ENCODE results near the gene SULT1A2.
"Not testable (repeated sequence)": the region's sequence is repeated elsewhere in the genome, so short reads cannot be mapped to it uniquely, and the experiment has no call there.

The SULT1A2 gene

DNA sequence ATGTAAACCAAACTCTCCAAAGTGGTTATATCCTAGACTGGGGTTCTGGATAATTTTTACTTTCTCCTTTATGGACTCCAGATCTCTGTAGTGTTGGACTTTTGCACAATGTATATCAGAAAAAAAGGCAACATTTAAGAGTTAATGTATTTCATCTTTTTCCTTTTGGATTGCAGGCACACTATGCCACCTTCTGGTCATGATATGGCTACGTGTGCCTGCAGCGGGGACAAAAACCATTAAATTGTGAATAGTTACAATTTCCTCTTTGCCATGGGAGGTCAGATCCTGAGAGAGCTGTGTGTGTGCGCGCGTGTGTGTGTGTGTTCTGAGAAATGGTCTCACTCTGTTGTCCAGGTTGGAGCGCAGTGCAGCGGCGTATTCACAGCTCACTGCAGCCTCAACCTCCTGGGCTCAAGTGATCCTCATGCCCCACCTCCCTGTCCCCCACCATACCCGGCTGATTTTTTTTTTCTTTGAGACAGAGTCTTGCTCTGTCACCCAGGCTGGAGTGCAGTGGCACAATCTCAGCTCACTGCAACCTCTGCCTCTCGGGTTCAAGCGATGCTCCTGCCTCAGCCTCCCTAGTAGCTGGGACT, 47.5 kb downstream of the SULT1A2 start:
- Histone ChIP-seq H3K4me1 (ENCODE audit: control insufficient read depth in 1 of 2, insufficient read depth in 2 of 2, low read length in 2 of 2) (peaks cover under 1% of the 10 kb centered on the region in 2 experiments), H3K27ac (ENCODE audit: low read depth, low read length) (no peak overlapping the region), H2AFZ (ENCODE audit: insufficient read depth, low read length, poor library complexity) (no peak overlapping the region), H3K27me3 (ENCODE audit: insufficient read depth, low read length) (no peaks in the 10 kb centered on the region), H2BK12ac (ENCODE audit: low read length) (no peak overlapping the region), H3K18ac (ENCODE audit: low read length) (no peak overlapping the region), H3K9me3 (ENCODE audit: insufficient read depth, low read depth, low read length) (peaks cover 2% of the 10 kb centered on the region), H2BK5ac (ENCODE audit: low read depth, low read length, poor library complexity) (no peak overlapping the region), H3K4me2 (ENCODE audit: low read length) (no peak overlapping the region), H3K14ac (ENCODE audit: low read length) (no peak overlapping the region), H2AK5ac (ENCODE audit: low read length) (no peak overlapping the region), H2BK120ac (ENCODE audit: insufficient read depth, low read length, poor library complexity) (no peak overlapping the region), H3K79me2 (ENCODE audit: control insufficient read depth, insufficient read depth, low read length, poor library complexity) (peaks cover 2% of the 10 kb centered on the region), H3K9ac (ENCODE audit: low read length) (no peak overlapping the region), H3K4me3 (ENCODE audit: low read depth, low read length) (no peak overlapping the region), H4K12ac (ENCODE audit: low read depth, low read length) (no peak overlapping the region), H4K91ac (ENCODE audit: low read depth, low read length) (no peak overlapping the region), H3K4ac (ENCODE audit: low read depth, low read length) (no peak overlapping the region), H3K36me3 (ENCODE audit: control insufficient read depth in 1 of 2, insufficient read depth in 2 of 2, low read length in 2 of 2) (no peaks in the 10 kb centered on the region), H4K8ac (ENCODE audit: low read depth, low read length) (peak overlapping the region; percentile 16), H3K23ac (ENCODE audit: low read length) (no peak overlapping the region), H3K79me1 (ENCODE audit: low read length) (peaks cover 2% of the 10 kb centered on the region)
- WGBS (ENCODE audit: extremely low coverage, insufficient coverage, insufficient read length), result no CpG with 5 or more reads among the region's 11 CpGs
- peak in 1 of 2 donors; percentile 61 for DNase-seq

GRCh38 chr16:28548306-28548802, 48.5 kb downstream of the SULT1A2 start:
- Histone ChIP-seq H3K23ac (ENCODE audit: low read length) (no peak overlapping the region), H2BK5ac (ENCODE audit: low read depth, low read length, poor library complexity) (no peak overlapping the region), H3K79me1 (ENCODE audit: low read length) (no peaks in the 10 kb centered on the region), H3K27me3 (ENCODE audit: insufficient read depth, low read length) (no peaks in the 10 kb centered on the region), H4K8ac (ENCODE audit: low read depth, low read length) (no peak overlapping the region), H2AK5ac (ENCODE audit: low read length) (no peak overlapping the region), H3K27ac (ENCODE audit: low read depth, low read length) (no peak overlapping the region), H3K36me3 (ENCODE audit: control insufficient read depth in 1 of 2, insufficient read depth in 2 of 2, low read length in 2 of 2) (no peaks in the 10 kb centered on the region), H3K4me2 (ENCODE audit: low read length) (no peak overlapping the region), H3K4ac (ENCODE audit: low read depth, low read length) (no peak overlapping the region), H3K14ac (ENCODE audit: low read length) (no peak overlapping the region), H2BK12ac (ENCODE audit: low read length) (no peak overlapping the region), H3K9me3 (ENCODE audit: insufficient read depth, low read depth, low read length) (peaks cover 2% of the 10 kb centered on the region), H3K18ac (ENCODE audit: low read length) (no peak overlapping the region), H3K4me3 (ENCODE audit: low read depth, low read length) (no peak overlapping the region), H3K9ac (ENCODE audit: low read length) (no peak overlapping the region), H4K12ac (ENCODE audit: low read depth, low read length) (no peak overlapping the region), H3K4me1 (ENCODE audit: control insufficient read depth in 1 of 2, insufficient read depth in 2 of 2, low read length in 2 of 2) (no peaks in the 10 kb centered on the region), H2BK120ac (ENCODE audit: insufficient read depth, low read length, poor library complexity) (no peak overlapping the region), H3K79me2 (ENCODE audit: control insufficient read depth, insufficient read depth, low read length, poor library complexity) (no peaks in the 10 kb centered on the region), H2AFZ (ENCODE audit: insufficient read depth, low read length, poor library complexity) (no peak overlapping the region), H4K91ac (ENCODE audit: low read depth, low read length) (no peak overlapping the region)
- DNase-seq, result no peak
- no CpG with 5 or more reads among the region's 14 CpGs for WGBS (ENCODE audit: extremely low coverage, insufficient coverage, insufficient read length)

- Histone ChIP-seq H3K18ac (ENCODE audit: low read length) (no peak overlapping the region), H2BK120ac (ENCODE audit: insufficient read depth, low read length, poor library complexity) (no peak overlapping the region), H2AK5ac (ENCODE audit: low read length) (no peak overlapping the region), H3K4me2 (ENCODE audit: low read length) (no peak overlapping the region), H3K27me3 (ENCODE audit: insufficient read depth, low read length) (no peaks in the 10 kb centered on the region), H3K4me1 (ENCODE audit: control insufficient read depth in 1 of 2, insufficient read depth in 2 of 2, low read length in 2 of 2) (no peaks in the 10 kb centered on the region), H3K14ac (ENCODE audit: low read length) (no peak overlapping the region), H4K12ac (ENCODE audit: low read depth, low read length) (no peak overlapping the region), H3K4ac (ENCODE audit: low read depth, low read length) (no peak overlapping the region), H3K23ac (ENCODE audit: low read length) (no peak overlapping the region), H3K79me1 (ENCODE audit: low read length) (no peaks in the 10 kb centered on the region), H2AFZ (ENCODE audit: insufficient read depth, low read length, poor library complexity) (no peak overlapping the region), H3K4me3 (ENCODE audit: low read depth, low read length) (no peak overlapping the region), H2BK5ac (ENCODE audit: low read depth, low read length, poor library complexity) (no peak overlapping the region), H3K9me3 (ENCODE audit: insufficient read depth, low read depth, low read length) (peaks cover 2% of the 10 kb centered on the region), H3K9ac (ENCODE audit: low read length) (no peak overlapping the region), H2BK12ac (ENCODE audit: low read length) (no peak overlapping the region), H3K79me2 (ENCODE audit: control insufficient read depth, insufficient read depth, low read length, poor library complexity) (no peaks in the 10 kb centered on the region), H4K8ac (ENCODE audit: low read depth, low read length) (no peak overlapping the region), H4K91ac (ENCODE audit: low read depth, low read length) (no peak overlapping the region), H3K36me3 (ENCODE audit: control insufficient read depth in 1 of 2, insufficient read depth in 2 of 2, low read length in 2 of 2) (no peaks in the 10 kb centered on the region), H3K27ac (ENCODE audit: low read depth, low read length) (no peak overlapping the region)
- no CpG with 5 or more reads among the region's 7 CpGs for WGBS (ENCODE audit: extremely low coverage, insufficient coverage, insufficient read length)
- no peak for DNase-seq
Observed at GRCh38 chr16:28546626-28547025, 50.2 kb downstream of the SULT1A2 start.

- H3K9ac ChIP-seq (ENCODE audit: low read length); H2AK5ac ChIP-seq (ENCODE audit: low read length); H3K4me1 ChIP-seq (ENCODE audit: control insufficient read depth in 1 of 2, insufficient read depth in 2 of 2, low read length in 2 of 2); H4K91ac ChIP-seq (ENCODE audit: low read depth, low read length); H3K14ac ChIP-seq (ENCODE audit: low read length); H3K4me2 ChIP-seq (ENCODE audit: low read length); H3K27me3 ChIP-seq (ENCODE audit: insufficient read depth, low read length); H3K4ac ChIP-seq (ENCODE audit: low read depth, low read length); H4K12ac ChIP-seq (ENCODE audit: low read depth, low read length); H4K8ac ChIP-seq (ENCODE audit: low read depth, low read length); H3K18ac ChIP-seq (ENCODE audit: low read length); H3K27ac ChIP-seq (ENCODE audit: low read depth, low read length); H2BK120ac ChIP-seq (ENCODE audit: insufficient read depth, low read length, poor library complexity); H2BK12ac ChIP-seq (ENCODE audit: low read length); H3K4me3 ChIP-seq (ENCODE audit: low read depth, low read length); H3K23ac ChIP-seq (ENCODE audit: low read length); H3K9me3 ChIP-seq (ENCODE audit: insufficient read depth, low read depth, low read length); H3K79me1 ChIP-seq (ENCODE audit: low read length); H2BK5ac ChIP-seq (ENCODE audit: low read depth, low read length, poor library complexity); H3K79me2 ChIP-seq (ENCODE audit: control insufficient read depth, insufficient read depth, low read length, poor library complexity); H3K36me3 ChIP-seq (ENCODE audit: control insufficient read depth in 1 of 2, insufficient read depth in 2 of 2, low read length in 2 of 2); H2AFZ ChIP-seq (ENCODE audit: insufficient read depth, low read length, poor library complexity); DNase-seq: not testable (repeated sequence)
- WGBS (ENCODE audit: extremely low coverage, insufficient coverage, insufficient read length), result no CpG with 5 or more reads among the region's 7 CpGs
Observed at GRCh38 chr16:28545964-28546363, 50.9 kb downstream of the SULT1A2 start.
